ENCODE data around the gene RASIP1.

Gene RASIP1

DNA sequence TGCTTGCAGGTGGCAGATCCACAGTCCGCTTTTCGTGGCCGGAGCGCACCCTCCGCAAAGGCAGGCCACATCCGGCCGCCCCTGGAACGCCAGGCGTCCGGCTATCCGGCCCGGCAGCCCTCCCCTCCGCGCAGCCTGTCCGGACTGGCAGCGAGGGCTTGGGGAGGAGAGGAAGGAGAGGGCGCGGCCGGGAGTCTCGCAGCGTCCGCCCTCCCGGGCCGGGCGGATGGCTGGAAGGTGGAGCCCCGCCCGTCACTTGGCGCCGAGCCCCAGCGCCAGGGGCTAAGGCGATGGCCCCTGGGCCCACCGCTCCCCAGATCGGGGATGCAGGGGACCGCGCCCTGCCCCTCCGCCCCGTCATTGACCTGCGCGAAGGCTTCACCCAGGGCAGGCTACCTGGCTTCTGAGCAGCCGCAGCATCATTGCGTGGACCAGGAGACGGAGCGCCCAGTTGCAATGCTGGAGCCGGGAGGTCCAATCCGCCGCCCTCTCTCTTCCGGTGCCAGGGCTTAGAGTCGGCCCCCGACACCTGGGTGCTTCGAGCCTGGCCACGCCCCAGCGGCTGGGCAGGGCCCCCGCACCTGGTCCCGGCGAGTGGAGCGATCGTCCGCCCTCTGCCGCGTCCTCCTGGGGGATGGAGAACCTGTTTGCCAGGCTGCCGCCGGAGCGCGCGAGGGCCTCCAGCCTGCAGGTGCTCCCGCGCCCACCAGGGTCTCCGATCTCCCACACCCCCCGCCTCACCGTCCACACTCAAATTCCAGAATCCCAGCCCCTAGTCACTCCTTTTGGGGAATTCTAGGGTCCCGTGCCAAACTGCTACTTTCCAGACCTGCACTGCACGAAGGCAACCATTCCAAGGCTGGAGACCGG lies 12.3 kb upstream of the RASIP1 start, which contains the start of gene FUT1:
FUT1 (minus strand) TSS at position 146 of the 870 bp plus-strand sequence. CDS start 1,360 bp downstream, outside the sequence.
- peak in 1 of 4 experiments; percentile 24 for DNase-seq

DNA sequence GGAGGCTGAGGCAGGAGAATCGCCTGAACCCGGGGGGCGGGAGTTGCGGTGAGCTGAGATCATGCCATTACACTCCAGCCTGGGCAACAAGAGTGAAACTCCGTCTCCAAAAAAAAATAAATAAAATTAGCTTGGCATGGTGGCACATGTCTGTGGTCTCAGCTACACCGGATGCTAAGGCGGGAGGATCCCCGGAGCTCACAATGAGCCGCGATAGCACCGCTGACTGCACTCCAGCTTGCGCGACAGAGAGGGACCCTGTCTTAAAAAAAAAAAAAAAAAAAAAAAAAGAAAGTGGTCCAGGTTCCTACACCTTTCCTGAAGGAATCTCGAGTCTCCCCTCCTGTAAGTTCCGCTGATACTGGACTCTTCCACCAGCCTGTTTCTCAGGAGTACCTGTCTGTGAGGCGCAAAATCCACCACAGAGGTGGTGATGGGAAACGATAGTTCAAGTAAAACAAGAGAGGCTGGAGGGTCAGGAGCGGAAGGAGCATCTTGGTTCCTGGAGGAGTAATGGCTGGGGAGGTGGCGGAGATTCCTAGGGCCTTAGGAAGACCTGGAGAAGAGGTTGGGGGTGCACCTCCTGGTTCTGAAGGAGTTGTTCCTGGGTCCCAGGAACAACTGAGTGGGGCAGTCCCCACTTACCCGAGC lies 11.6 kb upstream of the RASIP1 start:
- no peak for DNase-seq

DNA sequence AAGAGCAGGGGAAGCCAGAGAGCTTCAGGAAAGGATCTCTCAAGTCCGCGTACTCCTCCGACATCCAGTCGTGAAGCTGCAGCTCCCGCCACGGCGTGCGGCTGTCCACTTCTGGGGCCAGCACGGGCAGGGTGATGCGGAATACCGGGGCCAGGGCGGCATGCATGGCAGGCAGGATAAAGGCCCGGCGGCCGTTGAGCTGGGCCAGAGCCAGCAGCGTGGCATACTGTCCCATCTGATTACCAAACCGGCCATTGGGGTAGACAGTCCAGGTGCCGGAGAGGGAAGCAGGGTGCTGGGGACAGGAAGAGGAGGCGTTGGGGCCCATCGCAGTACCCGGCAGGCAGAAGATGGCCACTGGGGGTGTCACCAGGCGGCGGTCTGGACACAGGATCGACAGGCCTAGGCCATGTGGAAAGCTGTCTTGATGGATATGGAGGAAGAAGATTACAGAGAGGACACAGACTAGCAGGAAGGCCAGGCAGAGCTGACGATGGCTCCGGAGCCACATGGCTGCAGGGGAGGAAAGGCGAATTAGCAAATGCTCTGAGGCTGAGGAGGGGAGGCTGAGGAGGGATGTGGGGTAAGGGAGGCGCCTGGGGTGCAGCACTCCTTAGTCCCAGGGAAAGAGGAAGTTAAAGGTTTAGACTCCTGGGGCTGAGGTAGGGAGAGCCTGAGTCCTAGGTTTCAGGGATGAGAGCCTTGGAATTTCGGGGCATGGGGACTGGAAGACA lies 10.5 kb upstream of the RASIP1 start:
- DNase-seq: no peak

DNA sequence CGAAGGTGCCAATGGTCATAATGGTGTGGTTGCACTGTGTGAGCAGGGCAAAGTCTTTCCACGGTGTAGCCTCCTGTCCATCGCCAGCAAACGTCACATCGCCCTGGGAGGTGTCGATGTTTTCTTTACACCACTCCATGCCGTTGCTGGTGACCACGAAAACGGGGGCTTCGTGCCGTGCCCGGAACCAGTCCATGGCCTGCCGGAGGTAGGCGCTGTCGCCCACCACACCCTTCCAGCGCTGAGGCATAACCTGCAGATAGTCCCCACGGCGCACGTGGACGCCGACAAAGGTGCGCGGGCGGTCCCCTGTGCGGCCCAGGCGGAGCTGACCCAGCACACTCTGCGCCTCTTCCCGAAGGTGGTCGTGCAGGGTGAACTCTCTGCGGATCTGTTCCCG lies 9.9 kb upstream of the RASIP1 start:
- no peak for DNase-seq

DNA sequence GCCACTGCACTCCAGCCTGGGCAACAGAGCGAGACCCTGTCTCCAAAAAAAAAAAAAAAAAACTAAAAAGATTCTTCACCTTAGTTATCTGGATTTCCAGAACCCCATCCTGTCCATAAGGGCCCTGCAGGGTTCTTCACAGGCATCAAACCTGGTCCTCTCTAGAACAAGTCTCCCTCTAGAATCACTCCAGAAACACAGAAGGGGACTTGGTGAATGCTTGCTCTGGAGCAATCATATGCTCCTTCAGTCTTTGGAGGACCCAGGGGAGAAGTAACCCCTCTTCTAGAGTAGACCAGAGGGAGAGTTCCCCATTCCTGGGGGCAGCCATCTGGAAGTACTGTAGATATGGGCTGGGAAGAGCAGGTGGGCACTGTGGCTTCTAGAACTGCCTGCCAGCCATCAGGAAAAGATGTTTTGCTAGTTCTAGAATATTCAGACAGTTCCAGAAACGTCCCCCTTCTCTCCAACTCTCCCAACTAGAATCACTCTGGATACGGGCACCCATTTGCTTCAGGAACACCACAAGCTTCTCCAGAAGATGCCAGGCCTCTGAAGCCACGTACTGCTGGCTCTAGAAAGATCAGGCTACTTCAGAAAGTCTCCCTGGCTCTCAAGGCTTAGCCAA lies 9.3 kb upstream of the RASIP1 start:
- DNase-seq: no peak

DNA sequence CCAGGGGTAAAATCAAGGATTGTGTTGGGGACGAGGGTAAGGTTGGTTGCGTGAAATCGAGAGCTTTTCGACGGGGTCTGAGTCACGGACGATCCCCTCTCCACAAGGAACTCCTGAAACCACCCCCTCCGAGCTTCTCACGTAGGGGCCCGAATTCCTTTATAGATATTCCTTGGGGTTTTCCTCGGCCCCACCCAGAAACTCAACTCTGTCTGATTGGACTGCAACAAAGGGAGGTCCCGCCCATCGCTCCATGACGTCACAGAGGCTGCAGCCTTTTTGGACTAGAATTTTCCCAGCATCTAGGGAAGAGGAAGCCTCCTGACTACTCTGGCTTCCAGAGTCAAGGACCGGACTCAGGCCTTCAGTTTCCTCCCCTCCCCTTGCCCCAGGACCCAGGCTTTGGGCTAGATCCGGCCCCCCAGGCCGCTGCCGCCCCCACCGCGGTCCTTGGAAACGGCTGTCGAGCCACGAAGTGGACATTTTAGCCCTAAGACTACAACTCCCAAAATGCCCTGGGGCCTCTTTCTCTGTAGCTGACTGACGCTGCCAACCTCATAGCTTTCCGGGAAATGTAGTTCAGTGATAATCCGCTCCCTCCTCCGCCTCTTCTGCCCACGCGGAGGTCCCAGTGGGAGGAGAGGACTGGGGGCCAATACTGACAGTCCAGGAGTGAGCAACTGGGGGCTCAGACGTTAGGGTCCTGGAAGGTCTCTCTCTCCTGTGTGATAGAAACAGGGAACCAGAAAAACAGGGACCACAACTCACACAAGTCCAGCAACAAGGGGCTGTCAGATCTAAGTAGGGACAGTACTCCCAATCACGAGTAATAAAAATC lies 6.5 kb upstream of the RASIP1 start, which contains the start of gene IZUMO1:
IZUMO1 (minus strand) TSS at position 172 of the 838 bp plus-strand sequence. CDS start 1,050 bp downstream, outside the sequence.
- DNase-seq: no peak

DNA sequence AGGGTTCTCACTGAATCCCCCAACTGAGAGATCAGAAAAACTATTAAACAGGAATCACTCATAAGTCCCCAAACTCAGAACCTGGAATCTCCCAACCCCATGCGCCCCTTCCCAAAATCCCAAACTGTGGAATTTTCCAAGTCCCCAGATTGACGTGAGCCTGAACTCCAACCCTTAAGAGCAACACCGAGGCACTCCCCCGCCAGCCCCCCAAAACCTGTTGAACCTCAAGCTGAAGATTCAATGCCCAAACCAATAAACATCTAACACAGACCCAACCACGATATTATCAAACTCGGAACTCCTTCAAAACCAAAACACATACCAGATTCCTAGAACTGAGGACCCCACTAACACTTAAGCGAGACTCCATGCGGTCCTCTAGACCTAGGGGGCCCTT lies 5.7 kb upstream of the RASIP1 start:
- DNase-seq: no peak

DNA sequence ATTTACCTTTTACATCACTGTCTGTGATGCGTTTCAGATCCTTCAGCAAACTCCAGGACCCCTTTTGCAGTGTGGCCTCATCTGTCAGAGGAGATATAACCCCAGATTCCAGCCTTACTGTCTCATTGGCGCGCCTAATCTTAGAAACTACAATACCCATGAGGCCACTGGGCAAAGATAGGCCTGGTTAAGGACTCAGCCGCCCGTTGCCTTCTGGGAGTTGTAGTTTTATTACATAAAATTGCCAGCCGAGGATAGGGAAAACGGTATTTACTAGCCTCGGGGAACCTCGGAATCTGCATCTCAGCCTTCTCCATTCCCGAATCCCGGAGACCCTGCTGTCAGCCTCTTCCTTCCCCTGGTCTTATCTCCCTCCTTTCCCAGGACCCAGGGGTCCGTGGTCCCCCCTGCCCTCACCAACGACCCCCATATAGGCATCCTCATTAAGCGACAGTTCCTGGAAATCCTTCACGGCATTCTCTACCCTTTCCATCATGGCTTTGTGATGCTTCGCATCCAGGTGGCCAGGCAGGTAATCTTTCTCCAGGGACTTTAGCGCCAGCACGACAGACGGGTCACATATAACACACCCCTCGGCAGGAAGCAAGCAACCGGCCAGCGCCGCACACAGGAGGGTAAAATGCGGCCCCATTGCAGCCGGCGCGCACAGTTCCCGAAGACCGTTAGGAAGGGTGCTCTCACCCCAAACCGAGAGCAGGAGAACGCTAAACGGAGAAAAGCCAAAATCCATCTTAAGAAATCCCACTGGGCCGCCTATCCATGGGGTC lies 5.0 kb upstream of the RASIP1 start:
- peak in 1 of 4 experiments; percentile 14 for DNase-seq

DNA sequence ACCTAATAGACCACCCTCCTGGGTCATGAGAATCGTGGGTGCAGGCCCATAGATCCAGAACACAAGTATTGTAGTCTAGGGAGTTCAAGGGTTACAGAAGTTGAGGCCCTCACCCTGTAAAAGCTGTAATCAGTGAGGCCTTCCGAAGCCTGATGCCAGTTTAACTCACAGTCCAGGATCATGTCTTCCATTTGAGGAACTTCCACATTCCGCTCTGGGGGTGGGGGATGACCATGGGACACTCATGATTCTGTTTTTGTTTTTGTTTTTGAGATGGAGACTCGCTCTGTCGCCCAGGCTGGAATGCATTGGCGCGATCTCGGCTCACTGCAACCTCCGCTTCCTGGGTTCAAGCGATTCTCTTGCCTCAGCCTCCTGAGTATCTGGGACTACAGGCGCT lies 1.7 kb upstream of the RASIP1 start:
- DNase-seq: no peak

DNA sequence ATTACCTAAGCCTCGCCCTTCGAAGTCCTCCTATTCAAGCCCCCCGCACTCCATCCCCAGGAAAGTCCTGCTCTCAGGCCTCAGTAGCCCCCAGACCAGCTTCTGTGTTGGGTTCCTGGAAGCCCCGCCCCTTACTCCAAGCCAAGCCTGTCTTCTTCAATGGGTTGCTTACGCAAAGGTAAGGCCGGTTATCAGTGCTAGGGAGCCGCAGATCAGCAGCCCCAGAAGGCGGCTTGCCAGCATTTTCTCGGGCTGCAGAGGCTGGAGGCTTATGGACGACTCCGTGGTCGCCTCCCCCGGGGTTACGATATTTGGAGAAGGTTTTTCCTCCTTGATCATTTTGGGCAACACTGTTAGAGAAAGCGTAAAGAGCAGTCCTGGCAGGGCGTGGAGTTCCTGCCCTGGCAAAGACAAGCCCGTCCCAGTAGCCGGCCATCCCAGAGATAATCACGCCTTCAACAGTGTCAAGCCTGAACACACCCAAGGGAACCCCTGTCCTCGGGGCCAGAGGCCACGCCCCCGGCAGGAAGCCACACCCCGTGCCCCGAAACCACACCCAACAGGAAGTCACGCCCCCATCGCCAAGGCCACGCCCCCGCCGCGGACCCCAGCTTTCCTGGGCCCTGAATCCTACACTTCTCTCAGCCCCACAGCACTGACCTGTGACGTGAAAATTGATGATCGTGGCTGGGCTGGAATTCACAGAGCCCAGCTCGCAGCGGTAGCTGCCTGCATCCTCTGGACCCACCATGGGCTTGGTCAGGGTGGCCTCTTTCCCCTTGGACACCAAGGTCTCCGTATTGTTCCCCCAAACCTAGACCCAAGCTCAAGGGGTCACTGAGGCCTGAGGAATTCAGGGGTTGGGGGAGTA lies 954 bp upstream of the RASIP1 start:
- no peak for DNase-seq

DNA sequence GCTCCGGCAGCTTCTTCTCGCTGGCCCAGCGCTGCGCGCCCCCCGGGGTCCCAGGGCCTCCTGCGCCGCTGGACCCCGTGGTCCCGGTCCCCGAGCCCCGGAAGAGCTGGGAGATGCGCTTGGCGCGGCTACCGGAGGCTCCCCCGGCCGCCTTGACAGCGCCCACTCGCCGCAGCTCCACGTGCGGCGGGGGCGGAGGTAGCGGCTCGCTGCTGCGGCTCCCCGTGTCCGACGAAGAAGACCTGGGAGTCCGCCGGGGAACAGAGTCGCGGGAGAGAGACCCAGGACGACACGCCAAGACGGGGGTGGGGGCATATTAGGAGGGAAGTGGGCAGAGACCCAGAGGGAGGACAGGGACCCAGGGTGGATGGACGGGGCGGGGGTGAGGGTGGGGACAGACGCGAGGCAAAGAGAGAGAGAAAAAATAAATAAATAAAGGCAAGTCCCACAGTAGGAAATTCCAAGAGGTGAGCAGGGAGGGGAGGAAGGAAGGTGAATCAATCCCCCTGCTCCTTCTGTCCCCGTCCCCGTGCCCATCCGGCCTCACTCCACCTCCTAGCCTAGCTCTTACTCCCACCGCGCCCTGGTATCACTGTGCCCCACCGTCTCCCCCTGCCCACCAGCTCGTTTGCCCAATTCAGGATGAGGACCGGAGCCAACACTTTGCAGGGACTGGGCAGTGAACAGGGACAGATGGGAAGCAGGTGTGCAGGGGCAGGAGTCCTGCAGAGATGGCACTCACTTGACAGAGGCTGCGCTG lies 826 bp downstream of the RASIP1 start:
- DNase-seq: no peak

DNA sequence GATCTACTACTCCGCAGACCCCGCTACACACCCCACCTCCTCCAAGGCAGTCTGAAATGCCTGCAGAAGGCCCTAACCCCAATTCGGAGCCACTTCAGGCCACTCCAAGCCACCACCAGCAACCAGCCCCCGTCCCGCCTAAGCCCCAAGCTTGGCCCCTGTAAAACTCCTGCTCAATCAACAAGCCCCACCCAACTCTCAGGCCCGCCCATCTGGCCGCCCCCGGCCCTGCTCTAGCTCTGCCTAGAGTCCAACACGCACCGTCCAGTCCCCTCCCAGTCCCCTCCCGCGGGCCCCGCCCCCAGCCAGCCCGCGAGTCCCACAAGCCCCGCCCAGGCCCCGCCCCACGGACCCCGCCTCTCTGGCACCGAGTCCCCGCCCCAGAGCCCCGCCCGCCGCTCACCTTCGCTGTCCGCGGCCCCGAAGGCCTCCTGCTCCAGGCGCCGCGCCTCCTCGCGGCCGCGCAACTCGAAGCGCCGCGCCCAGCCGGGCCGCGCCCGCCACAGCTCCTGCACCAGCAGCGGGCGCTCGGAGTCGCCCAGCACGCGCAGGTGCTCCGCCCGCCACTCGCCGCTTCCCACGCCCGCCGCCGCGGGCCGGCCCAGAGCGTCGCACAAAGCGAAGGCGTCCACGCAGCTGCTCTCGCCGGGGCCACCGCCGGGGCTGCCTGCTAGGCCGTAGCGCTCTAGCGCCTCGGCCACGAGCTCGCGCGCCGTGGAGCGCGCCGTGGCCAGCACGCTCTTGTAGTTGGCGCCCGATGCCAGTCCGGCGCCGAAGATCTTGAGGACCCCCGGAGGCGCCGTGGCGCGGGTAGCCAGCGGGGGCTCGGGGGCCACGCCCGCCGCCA lies 1.6 kb downstream of the RASIP1 start:
- DNase-seq: peak; percentile 68 to 91 (median 87)

DNA sequence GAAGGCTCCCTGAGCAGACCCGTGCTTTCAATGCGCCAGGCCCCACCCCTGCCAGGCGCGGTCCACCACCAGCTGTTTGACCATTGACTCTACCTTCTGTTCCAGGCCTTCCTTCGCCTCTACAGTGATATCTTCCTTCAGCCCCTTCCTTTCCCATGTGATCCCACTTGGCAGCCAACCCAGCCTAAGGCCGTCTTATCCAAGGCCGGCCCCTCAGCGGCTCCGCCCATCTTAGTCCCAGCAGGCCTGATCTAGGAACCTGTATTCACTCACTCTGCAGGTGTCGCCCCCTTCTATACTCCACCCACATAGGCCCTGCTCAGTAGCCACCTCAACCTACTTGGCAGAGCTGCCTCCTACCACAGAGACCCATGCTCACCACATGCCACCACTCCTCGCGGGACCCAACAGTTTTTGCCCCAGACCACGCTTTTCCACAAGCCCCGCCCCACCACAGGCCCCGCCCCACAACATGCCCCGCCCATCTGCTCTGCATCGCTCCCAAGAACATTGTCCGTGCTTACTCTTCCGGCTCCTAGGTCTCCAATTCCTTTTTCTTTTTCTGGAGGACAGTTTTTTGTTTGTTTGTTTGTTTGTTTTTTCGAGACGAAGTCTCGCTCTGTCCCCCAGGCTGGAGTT lies 2.9 kb downstream of the RASIP1 start:
- DNase-seq: no peak

DNA sequence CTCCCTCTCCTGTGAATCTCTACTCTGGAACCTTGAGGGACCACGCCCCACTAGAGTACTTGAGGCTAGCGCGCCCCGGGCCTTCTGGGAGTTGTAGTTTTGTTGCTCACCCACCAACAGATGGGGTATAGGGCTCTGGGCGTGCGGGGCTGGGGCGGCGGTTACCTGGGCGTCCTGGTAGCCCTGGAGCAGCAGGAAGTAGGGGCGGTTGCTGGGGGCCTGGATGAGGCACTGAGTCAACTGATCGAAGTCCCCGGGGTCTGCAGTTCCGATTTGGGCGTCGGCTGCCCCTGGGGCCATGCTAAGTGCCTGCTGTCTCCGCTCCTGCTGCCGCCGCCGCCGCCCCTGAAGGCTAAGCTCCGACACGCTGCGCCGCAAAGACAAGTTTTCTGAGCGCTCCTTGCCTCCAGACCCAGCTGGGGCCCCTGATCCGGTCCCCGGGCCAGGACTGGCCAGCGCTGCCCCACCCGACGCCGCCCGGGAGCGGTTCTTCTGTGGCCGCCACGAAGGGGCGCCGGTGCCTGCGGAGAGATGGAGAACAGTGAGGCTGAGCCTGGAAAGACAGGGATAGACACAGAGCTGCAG lies 5.3 kb downstream of the RASIP1 start:
- no peak for DNase-seq

DNA sequence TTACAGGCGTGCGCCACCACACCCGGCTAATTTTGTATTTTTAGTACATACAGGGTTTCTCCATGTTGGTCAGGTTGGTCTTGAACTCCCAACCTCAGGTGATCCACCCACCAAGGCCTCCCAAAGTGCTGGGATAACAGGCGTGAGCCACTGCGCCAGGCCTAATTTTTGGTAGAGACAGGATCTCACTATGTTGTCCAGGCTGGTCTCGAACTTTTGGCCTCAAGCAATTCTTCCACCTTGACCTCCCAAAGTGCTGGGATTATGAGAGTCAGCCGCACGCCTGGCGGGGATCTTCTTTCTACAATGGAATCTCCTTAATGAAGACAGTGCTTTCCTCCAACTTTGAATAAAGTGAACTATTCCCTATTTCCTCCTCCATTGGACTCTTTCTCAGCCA lies 5.8 kb downstream of the RASIP1 start:
- no peak for DNase-seq

DNA sequence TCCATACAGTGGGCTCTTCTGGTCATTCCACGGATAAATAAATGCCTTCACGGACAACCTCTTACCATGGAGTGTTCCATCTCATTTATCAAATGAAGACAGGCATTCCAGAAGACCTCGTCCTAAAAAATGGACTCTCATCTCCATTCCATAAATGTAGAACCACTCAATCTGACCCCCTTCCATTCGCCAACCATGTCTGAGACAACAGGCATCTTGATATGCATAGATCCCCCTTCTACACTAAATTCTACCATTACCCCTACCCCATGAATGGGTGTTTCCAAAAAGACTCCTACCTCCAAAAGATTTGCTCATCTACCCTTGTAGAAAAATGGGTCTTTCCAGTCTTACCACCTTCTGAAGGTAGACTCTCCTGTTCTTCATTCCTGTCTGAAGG lies 9.0 kb downstream of the RASIP1 start:
- no peak for DNase-seq

DNA sequence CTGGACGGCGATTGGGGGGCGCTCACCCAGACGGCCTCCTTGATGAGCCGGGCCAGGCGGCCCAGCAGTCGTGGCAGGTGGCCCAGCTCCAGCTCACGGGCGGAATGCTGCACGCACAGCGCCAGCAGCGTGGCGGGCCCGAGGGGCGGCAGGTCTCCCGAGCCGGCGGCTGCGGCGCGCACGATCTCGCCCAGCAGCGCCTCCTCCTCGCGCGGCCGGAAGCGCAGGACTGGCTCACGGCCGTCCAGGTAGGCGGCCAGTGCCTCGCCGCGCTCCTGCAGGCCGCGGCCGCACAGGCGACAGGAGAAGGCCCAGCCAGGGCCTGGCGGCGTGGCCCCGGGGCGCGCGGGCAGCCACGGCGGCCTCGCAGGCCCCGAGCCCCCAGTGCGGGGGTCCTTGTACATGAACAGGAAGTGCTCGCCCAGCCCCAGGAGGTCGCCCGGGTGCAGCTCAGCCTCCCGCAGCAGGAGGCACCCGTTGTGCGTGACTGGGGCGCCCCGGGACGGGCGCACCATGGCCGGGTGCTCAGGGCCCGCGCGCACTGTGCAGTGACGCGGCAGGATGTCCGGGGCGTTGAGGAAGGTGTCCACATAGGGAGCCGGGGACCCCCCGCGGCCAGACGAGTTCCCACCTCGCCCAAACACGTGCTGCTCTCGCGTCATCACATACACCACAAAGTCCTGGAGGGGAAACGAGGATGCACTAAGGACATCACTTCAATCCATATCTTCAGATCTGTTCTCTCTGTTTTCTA lies 11.3 kb downstream of the RASIP1 start:
- no peak for DNase-seq

Measured in activated naive CD4-positive, alpha-beta T cell (primary cell).